Coronary artery (tissue), 2 donors: ENCODE results near the gene CASZ1.

Experiments used
- DNase-seq: peaks from one replicate; pipeline ENCODE4 v3.0.0-alpha.2; 2017; ENCODE audit warnings: low spot score
- H3K27ac ChIP-seq, 2 donors: fragments of 200-600 bp; sonication (generic); one replicate each; pipeline ENCODE4 v1.5.1; 2016 to 2019
- H3K4me3 ChIP-seq: fragments of 200-600 bp; sonication (generic); 2 replicates; pipeline ENCODE4 v1.5.1; 2016; ENCODE audit warnings: mild to moderate bottlenecking, moderate library complexity
- TF ChIP-seq, protein P1 (sequence below): fragments of 200-600 bp; sonication (generic); IDR thresholded peaks from one replicate; pipeline ENCODE4 v1.5.1; 2019; ENCODE audit warnings: antibody characterized with exemption

The CASZ1 gene

DNA sequence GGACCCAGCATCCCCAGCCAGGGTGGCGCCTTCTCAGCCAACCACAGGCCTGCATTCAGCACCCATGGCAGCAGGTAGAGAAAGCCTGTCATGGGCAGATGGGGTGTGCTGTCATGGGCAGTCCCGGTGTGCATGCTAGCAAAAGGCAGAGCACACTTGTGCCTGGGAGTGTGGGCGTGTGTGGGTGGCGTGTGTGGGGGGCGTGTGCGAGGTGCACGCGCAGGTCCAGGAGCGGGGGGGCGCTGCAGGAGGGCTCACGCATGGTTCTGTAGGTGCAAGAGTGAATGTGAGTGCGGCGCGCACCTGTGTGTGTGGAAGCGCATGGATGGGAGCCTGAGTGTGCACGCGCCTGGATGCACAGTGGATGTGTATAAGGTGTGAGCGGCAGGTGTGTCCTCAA is 137.2 kb downstream of the CASZ1 start:
- no peak for DNase-seq
- Histone ChIP-seq H3K27ac (no peak overlapping the region), H3K4me3 (no peak overlapping the region)
- TF ChIP-seq, protein P1, sequence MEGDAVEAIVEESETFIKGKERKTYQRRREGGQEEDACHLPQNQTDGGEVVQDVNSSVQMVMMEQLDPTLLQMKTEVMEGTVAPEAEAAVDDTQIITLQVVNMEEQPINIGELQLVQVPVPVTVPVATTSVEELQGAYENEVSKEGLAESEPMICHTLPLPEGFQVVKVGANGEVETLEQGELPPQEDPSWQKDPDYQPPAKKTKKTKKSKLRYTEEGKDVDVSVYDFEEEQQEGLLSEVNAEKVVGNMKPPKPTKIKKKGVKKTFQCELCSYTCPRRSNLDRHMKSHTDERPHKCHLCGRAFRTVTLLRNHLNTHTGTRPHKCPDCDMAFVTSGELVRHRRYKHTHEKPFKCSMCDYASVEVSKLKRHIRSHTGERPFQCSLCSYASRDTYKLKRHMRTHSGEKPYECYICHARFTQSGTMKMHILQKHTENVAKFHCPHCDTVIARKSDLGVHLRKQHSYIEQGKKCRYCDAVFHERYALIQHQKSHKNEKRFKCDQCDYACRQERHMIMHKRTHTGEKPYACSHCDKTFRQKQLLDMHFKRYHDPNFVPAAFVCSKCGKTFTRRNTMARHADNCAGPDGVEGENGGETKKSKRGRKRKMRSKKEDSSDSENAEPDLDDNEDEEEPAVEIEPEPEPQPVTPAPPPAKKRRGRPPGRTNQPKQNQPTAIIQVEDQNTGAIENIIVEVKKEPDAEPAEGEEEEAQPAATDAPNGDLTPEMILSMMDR = no peak

DNA sequence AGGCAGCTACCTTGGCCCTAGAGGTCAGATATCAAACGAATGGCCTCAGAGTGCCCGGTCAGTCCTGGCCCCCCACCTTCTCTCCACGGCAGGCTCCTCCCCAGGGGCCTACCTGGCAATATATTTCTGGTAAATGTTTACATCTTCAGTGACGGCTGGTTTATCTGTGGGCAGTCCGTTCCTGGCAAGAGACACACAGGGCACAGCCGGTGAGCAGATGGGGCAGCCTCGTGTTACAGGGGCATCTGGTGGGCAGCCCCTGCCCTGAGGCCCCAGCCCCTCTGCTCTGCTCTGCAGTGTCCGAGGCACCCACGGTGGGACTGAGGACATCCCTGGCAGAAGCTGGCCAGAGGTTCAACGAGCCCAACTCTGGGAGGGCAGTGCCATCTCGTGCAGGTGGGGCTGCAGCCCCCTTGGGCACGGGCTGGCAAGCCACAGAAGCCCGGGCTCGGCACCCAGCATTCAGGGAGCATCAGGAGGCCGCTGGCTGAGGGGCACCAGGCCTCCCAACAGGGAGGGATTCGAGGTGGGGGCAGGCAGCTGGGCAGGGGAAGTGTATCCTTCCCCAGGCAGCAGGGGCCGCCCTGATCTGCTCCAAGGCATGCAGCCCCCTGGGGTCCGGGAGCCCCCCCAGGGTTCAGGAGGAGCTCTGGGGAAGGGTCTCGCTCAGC is 137.9 kb downstream of the CASZ1 start:
- DNase-seq = no peak

DNA sequence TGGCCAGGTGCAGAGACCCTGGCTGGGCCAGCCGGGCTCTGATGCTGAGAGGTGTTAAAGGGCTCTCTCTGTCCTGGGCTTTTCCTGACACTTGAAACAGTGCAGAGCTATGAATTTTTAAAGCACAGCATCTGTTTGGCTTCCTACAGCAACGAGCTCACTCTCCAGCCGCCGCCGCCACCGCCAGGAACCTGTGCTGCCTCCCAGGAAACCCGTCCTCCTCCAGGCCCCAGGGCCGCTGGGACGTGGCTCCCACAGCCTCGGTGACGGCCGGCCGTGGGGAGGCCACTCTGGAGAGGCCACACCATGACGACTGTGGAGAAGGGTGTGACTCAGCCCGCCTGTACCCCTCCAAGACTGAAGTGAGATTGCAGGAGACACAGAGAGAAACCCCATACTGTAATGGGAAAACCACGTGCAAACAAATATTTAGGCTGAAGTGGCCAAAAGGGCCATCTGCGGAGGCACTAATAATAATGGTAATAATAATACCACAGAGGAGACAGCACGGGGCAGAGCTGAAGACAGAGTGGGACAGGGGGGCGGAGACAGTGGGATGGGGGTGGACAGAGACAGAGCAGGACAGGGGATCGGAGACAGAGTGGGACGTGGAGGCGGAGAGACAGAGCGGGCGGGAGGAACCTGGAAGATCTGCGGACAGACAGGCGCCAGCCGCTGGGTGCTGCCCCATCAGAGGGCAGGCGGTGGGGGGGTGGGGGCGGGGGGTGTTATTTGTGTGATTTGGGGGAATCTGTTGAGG is 139.2 kb downstream of the CASZ1 start:
- DNase-seq = no peak
- TF ChIP-seq, protein P1 = no peak
- Histone ChIP-seq H3K27ac (no peak overlapping the region), H3K4me3 (no peak overlapping the region)

More for the DNA sequence above, 137.9 kb downstream of the CASZ1 start:
- Histone ChIP-seq H3K4me3 (no peak overlapping the region), H3K27ac (no peak overlapping the region)
- TF ChIP-seq, protein P1 = no peak

DNA sequence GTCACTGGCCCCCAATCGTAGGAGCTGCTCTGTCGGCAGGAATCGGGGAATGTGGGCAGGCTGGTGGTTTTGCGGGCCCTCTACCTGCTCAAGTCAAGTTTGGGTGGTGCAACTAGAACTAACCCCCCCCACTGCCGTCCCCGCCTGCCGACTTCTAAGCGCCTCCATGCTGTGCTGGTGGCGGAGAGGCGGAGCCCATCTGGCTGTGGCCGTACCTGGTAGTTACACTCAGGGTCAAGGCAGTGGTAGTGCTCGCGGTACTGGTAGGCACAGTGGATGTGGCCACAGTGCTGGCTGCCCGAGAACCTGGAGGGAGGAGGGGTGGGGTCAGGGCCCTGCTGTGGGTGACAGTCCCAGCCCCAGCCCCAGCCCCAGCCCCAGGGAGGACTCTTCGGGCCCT is 140.0 kb downstream of the CASZ1 start:
- H3K27ac ChIP-seq = no peak overlapping the region
- H3K4me3 ChIP-seq = no peak overlapping the region
- TF ChIP-seq, protein P1 = no peak
- no peak for DNase-seq

DNA sequence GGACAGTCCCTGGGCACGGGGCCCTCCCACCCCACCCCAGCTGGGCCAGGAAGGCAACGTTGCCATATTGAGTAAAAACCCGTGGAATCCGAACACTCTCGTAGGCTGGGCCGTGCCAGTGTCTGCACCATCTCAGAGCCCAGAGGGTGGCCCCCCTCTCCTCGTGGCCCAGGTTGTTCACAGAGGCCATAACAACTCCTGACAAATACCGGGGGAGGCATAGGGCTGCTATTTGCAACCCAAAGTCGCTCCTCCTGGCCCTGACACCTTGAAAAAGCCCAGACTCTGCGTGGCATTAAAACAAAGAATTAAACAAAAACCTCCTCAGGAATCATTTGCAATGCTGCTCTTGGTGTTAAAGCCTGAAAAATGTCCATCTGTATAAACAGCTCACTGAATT is 141.4 kb downstream of the CASZ1 start:
- TF ChIP-seq, protein P1 = no peak
- Histone ChIP-seq H3K4me3 (no peak overlapping the region), H3K27ac (no peak overlapping the region)
- DNase-seq = no peak

DNA sequence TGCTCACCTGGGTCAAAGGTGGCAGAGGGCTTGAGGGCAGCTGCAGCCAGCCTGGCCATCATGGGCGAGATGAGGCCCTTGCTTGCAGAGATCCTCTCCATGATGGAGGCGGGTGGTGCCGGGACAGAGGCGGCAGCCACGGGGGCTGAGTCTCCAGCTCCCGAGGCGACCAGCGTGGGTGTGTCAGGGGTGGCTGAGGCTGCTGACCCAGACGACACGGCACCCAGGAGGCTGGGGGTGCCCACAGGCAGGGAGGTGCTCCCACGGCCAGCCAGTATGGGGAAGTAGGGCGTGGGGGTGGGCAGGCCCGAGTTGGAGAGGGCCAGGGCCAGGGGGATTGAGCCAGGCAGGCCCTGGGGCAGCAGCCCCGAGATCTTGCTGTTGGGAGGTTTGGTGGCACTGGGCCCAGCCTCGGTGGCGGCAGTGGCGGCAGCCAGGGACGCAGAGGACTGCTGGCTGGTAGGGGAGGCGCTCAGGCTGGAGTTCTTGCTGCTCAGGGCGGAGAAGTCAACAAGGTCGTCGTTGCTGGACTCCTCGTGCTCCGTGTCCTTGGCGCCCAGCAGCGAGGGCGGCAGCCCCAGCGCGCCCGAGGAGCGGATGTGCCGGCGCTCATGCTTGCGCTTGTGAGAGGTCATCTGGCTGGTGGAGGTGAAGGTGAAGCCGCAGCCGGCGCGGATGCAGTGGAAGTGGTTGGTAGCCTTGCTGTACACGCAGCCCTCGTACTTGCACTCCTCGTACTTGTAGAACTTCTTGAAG is 142.9 kb downstream of the CASZ1 start:
- DNase-seq = no peak
- H3K4me3 ChIP-seq = no peak overlapping the region
- TF ChIP-seq, protein P1 = no peak
- H3K27ac ChIP-seq = no peak overlapping the region
